LNCAP (cell line): ENCODE results near the gene CKMT1A.
"Not testable (repeated sequence)": the region's sequence is repeated elsewhere in the genome, so short reads cannot be mapped to it uniquely, and the experiment has no call there.

Experiments
- TF ChIP-seq, protein P1 (sequence below): fragments of 450-650 bp; IDR thresholded peaks from 2 replicates; pipeline ENCODE4 v1.5.1; 2017; ENCODE audit warnings: mild to moderate bottlenecking

CKMT1A gene

DNA sequence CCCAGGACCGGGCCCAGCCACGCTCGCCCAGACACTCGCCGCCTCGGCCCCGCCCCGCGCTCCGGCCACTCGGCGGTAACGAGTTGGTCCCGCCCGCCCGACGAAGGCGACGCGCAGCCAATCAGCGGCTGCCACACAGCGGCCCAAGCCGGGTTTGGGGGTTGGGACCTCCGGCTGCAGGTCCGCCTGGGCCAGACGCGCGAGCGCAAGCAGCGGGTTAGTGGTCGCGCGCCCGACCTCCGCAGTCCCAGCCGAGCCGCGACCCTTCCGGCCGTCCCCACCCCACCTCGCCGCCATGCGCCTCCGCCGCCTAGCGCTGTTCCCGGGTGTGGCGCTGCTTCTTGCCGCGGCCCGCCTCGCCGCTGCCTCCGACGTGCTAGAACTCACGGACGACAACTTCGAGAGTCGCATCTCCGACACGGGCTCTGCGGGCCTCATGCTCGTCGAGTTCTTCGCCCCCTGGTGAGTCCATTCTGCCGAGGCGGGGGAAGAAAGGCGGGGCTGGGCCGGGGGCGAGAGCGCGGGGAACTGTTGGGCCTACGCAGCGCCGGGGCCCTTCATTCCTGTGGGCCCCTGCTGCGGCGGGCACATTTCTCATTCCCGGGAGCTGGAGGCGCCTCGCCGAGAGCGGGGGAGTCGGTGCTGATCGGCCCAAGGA is 52.7 kb downstream of the CKMT1A start, which contains the start of gene PDIA3:
Gene PDIA3 (plus strand): TSS at position 194 of the 658 bp plus-strand sequence. CDS start 102 bp downstream, at position 296.
- TF ChIP-seq, protein P1, sequence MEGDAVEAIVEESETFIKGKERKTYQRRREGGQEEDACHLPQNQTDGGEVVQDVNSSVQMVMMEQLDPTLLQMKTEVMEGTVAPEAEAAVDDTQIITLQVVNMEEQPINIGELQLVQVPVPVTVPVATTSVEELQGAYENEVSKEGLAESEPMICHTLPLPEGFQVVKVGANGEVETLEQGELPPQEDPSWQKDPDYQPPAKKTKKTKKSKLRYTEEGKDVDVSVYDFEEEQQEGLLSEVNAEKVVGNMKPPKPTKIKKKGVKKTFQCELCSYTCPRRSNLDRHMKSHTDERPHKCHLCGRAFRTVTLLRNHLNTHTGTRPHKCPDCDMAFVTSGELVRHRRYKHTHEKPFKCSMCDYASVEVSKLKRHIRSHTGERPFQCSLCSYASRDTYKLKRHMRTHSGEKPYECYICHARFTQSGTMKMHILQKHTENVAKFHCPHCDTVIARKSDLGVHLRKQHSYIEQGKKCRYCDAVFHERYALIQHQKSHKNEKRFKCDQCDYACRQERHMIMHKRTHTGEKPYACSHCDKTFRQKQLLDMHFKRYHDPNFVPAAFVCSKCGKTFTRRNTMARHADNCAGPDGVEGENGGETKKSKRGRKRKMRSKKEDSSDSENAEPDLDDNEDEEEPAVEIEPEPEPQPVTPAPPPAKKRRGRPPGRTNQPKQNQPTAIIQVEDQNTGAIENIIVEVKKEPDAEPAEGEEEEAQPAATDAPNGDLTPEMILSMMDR = not testable (repeated sequence)

DNA sequence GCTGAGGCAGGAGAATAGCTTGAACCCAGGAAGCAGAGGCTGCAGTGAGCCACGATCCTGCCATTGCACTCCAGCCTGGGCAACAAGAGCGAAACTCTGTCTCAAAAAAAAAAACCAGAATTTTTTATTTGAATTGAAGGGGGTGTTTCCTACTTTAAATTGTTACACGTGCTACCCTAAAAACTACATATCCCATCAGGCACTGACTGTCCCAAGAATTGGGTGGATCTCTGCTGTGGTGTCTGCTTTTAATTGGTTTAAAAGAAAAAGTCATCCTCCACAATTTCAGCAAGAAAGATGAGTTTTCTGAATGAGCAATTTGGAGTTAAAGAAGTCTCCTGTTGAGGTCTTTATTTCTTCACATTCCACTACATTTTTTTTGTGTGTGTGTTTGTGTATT is 54.7 kb downstream of the CKMT1A start:
- TF ChIP-seq, protein P1 = no peak
